Skeletal muscle satellite cell (primary cell): Measurements from ENCODE around the gene ASH1L.
A peak's percentile ranks its signal among the peaks of the same experiment; 100 is the strongest.

Experiments used
- H3K27me3 ChIP-seq: 2 replicates; pipeline ENCODE4 v1.7.0; 2013; ENCODE audit warnings: low read length; ENCODE audit not compliant: control insufficient read depth, insufficient read depth
- H3K36me3 ChIP-seq: 2 replicates; pipeline ENCODE4 v1.7.0; 2013; ENCODE audit warnings: mild to moderate bottlenecking, control low read depth, low read length; ENCODE audit not compliant: insufficient read depth
- H3K4me1 ChIP-seq: 2 replicates; pipeline ENCODE4 v1.7.0; 2013; ENCODE audit warnings: low read length; ENCODE audit not compliant: control insufficient read depth, insufficient read depth
- H3K4me2 ChIP-seq: 2 replicates; pipeline ENCODE4 v1.7.0; 2013; ENCODE audit warnings: mild to moderate bottlenecking, low read length
- H3K4me3 ChIP-seq: 2 replicates; pipeline ENCODE4 v1.7.0; 2013; ENCODE audit warnings: low read length
- H3K9ac ChIP-seq: 2 replicates; pipeline ENCODE4 v1.7.0; 2013; ENCODE audit warnings: mild to moderate bottlenecking, low read depth, low read length, moderate library complexity
- H3K9me3 ChIP-seq: replicated peaks from 2 replicates; pipeline ENCODE4 v1.7.0; 2013; ENCODE audit warnings: mild to moderate bottlenecking, control low read depth, low read length

ASH1L gene

DNA sequence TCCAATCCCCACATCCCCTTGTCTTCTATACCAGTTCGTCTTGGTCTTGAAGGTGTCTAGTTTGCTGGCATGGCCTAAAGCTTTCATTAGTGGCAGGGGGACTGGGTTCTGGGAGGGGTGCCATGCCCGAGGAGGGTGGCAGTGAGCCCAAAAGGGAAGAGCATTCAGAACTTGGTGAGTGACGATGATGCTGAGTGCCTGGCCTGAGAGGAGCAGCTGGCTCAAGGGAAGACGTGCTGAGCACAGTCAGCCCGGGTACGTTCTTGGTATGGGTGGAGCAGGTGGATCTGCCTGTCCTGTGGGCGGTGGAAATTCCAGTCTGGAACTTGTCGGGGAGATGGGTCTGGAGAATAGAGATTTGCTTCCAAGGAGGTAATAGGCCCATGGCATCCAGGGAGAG lies 249.3 kb downstream of the ASH1L start:
- no peak overlapping the region for H3K4me2 ChIP-seq
- no peak overlapping the region for H3K4me3 ChIP-seq
- H3K9ac ChIP-seq = no peak overlapping the region
- H3K9me3 ChIP-seq = no peaks in the 10 kb centered on the region
- peaks cover 39% of the 10 kb centered on the region for H3K36me3 ChIP-seq
- no peaks in the 10 kb centered on the region for H3K27me3 ChIP-seq
- H3K4me1 ChIP-seq = peaks cover 13% of the 10 kb centered on the region

DNA sequence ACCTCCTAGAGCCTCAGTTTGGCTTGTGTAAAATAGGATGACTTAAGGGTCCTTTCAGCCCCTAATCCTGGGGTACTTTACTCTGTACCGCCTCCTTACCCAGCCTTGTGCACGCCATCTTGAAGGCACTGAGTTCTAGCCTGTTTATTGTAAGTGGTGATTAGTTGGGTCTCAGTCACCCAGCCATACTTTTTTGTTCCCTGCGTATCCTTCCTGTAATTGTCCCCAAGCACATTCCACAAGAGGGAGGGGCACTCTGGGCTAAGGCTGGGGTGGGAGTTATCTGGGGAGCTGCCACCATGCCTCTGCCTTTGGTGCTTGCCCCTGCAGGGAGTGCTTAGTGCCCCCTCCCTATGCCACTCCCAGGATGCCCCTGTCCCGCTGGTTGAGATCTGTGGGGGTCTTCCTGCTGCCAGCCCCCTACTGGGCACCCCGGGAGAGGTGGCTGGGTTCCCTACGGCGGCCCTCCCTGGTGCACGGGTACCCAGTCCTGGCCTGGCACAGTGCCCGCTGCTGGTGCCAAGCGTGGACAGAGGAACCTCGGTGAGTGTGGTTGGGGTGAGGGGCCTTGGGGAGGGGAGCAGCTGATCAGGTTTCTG lies 253.1 kb downstream of the ASH1L start:
- Histone ChIP-seq H3K9me3 (no peaks in the 10 kb centered on the region), H3K36me3 (peaks cover 24% of the 10 kb centered on the region), H3K4me3 (peak overlapping the region; percentile 92), H3K4me1 (peaks cover 17% of the 10 kb centered on the region), H3K27me3 (no peaks in the 10 kb centered on the region), H3K4me2 (peak overlapping the region; percentile 88), H3K9ac (peak overlapping the region; percentile 94)

DNA sequence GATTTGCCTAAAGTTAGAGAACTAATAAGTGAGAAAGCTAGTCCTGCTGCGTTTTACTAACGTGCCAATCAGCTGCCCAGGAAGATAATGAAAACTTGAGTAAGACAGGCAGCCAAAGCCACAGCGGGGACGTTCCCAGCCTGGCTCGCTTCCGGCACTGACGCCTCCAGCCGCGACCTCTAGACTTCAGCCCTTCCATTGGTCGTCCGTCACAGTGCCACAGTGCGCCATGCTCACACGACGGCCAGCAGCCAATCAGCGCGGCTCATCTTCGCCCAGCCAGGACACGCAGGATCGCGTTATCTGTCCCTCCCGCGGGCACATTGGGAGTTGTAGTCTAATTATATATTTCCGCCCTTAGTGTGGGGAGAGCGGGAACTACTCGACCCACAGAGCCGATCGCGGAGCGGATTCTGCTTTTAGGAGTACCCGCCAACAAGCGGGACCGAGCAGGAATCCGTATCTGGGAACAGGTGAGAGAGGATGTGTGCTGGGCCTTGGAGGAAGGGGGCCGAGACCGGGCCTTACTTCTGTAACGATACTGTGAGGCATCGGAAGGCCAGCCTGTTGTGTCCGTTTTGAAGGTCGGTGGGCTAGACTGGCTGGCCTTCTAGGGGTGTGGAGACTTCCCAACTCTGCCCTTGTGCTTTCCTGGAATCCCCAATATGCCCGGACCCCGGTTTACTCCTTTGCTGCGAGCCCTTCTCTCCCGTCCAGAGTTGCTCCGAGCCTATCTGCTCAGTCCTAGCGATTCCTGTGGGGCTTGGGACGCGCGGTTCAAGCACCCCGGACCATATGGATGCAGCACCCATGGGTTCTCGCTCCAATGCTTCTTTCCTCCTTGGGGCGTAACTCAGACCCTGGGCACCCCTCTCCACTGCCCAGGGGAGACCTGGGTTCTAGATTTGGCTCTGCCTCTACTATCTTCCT lies 253.8 kb downstream of the ASH1L start, which contains the start of gene FDPS:
FDPS (plus strand) TSS at position 374 of the 930 bp plus-strand sequence. CDS start 924 bp downstream, outside the sequence.
- Histone ChIP-seq H3K4me1 (peaks cover 17% of the 10 kb centered on the region), H3K27me3 (no peaks in the 10 kb centered on the region), H3K9me3 (no peaks in the 10 kb centered on the region), H3K36me3 (peaks cover 22% of the 10 kb centered on the region), H3K4me2 (peak within 1 kb of the TSS; percentile 88), H3K9ac (peak within 1 kb of the TSS; percentile 94), H3K4me3 (peak within 1 kb of the TSS; percentile 92)

DNA sequence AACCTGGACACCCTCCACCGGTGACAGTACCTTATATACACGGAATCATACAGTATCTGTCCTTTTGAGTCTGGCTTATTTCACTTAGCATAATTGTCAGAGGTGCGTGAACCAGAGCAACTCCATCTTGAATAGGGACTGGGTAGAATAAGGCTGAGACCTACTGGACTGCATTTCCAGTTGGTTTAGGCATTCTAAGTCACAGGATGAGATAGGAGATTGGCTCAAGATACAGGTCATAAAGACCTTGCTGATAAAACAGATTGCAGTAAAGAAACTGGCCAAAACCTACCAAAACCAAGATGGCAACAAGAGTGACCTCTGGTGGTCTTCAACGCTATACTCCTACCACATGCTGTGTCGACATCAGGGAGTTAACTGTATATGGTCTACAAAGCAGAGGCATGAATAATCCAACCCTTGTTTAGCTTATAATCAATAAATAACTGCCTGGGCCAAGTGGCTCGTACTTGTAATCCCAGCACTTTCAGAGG lies 255.3 kb downstream of the ASH1L start:
- Histone ChIP-seq H3K36me3 (peaks cover 12% of the 10 kb centered on the region), H3K4me3 (no peak overlapping the region), H3K9me3 (no peaks in the 10 kb centered on the region), H3K4me2 (no peak overlapping the region), H3K4me1 (peaks cover 17% of the 10 kb centered on the region), H3K27me3 (no peaks in the 10 kb centered on the region), H3K9ac (no peak overlapping the region)

DNA sequence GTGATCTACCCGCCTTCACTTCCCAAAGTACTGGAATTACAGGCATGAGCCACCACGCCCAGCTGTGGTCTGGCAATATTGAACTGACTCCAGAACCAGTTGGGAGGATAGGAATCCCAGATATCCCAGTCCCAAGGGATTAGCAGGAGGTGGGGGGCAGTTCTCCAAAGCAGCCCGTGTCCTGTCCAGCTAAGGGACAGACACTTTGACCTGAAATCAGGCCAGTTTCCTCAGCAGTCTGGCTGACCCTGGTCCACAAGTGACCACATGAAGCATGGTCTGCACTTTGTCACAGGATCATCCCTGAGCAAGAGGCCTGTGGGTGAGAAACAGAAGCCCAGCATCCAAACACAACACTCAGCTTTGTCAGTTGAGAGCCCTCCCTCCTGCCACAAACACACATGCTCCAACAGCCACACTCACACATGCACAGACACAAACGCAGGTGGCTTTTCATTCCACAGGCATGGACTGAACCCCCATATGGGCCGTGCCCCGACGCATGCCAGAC lies 256.7 kb downstream of the ASH1L start:
- H3K4me2 ChIP-seq = no peak overlapping the region
- H3K27me3 ChIP-seq = no peaks in the 10 kb centered on the region
- no peaks in the 10 kb centered on the region for H3K9me3 ChIP-seq
- peaks cover 17% of the 10 kb centered on the region for H3K4me1 ChIP-seq
- no peak overlapping the region for H3K9ac ChIP-seq
- H3K4me3 ChIP-seq = no peak overlapping the region
- H3K36me3 ChIP-seq = peaks cover 7% of the 10 kb centered on the region

DNA sequence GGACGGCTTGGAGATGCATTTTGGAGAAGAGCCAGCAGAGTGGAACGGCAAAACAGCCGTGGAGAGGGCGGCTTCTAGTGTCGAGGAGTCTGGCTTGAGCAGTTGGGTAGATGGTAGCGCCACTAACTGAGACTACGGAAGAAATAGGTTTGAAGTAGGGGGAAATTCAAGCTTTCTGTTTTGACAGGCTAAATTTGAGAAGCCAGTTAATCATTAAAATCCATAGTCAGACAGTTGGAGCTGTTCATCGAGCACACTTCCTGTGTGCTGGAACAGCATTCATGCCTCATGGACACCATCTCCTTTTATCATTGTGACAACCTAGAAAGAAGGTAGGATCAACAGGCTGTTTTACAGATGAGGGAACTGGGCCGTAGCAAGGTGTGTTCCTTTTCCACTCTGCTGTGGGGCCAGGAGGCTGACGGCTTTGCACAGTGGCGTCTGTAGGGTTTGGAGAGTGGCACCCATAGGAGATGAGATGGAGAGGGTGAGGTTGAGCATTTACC lies 258.0 kb downstream of the ASH1L start:
- no peaks in the 10 kb centered on the region for H3K9me3 ChIP-seq

DNA sequence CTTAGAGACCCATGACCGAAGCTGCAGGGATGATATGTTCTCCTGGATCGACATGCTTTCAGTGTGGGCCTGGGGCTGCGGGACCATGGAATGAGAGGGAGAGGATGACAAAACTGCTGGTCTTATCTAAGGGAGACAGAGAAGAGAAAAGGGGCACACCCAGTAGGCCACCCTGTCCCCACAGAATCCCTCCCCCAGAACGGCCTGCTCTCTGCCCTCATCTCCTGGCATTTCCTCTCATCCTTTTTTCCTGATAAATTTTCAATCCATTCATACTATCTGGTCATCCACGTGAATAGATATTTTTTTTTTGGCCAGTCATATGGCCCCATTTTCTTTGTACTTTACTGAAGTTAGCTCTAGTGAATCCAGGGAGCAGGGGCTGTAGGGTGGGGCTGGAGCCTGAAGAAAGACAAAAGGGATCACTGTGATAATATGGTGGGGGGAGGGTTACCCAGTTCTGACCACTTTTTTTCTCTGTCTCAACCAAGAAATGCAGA lies 261.2 kb downstream of the ASH1L start, which contains the start of gene PKLR:
PKLR (minus strand) TSS at position 97 of the 500 bp plus-strand sequence; CDS start at position 54, 43 bp downstream.
- Histone ChIP-seq H3K4me1 (no peaks in the 10 kb centered on the region), H3K36me3 (no peaks in the 10 kb centered on the region), H3K9ac (no peak within 1 kb of the TSS), H3K4me2 (no peak within 1 kb of the TSS), H3K9me3 (no peaks in the 10 kb centered on the region), H3K27me3 (peaks cover 12% of the 10 kb centered on the region), H3K4me3 (no peak within 1 kb of the TSS)

More for the DNA sequence above, 258.0 kb downstream of the ASH1L start:
- H3K4me1 ChIP-seq = peaks cover 6% of the 10 kb centered on the region
- H3K4me2 ChIP-seq = no peak overlapping the region
- no peaks in the 10 kb centered on the region for H3K27me3 ChIP-seq
- no peak overlapping the region for H3K9ac ChIP-seq
- H3K36me3 ChIP-seq = no peaks in the 10 kb centered on the region
- no peak overlapping the region for H3K4me3 ChIP-seq

DNA sequence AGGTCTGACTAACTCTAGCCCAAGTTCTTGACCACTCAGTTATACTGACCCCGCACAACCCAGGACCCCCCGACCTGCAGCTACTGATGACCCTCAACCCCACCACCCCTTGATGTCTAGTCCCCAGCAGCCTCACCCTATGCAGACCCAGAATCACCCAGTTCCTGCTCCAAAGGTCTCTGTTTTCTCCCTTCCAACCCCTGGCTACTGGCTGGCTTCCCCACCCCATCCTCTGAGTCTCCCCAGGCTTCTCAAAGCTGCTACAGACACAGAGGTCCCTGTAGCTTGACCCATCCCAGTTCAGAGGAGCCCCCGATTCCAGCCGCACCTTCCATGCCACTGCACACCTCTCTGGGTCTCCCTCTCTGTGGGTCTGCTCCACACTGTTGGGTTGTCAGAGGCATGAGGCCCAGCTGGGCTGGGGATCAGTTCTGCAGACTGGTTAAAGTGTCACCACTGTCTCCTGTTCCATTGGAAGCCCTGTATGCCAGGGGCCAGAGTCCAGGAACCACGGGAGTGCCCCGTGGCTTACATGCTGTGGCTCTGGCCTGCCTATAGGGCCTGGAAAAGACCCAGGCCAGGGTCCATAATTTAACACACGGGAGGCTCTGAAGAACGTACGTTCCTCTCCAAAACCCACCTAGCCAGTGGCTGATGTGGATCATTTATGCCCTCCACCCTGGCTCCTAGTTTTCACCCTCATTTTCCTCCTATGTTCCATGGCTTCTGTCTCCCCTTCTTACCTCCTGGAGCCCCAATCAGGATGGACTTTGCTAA lies 261.9 kb downstream of the ASH1L start:
- Histone ChIP-seq H3K36me3 (no peaks in the 10 kb centered on the region), H3K27me3 (peaks cover 16% of the 10 kb centered on the region), H3K4me1 (peaks cover under 1% of the 10 kb centered on the region), H3K9me3 (no peaks in the 10 kb centered on the region), H3K9ac (no peak overlapping the region), H3K4me3 (no peak overlapping the region), H3K4me2 (no peak overlapping the region)

DNA sequence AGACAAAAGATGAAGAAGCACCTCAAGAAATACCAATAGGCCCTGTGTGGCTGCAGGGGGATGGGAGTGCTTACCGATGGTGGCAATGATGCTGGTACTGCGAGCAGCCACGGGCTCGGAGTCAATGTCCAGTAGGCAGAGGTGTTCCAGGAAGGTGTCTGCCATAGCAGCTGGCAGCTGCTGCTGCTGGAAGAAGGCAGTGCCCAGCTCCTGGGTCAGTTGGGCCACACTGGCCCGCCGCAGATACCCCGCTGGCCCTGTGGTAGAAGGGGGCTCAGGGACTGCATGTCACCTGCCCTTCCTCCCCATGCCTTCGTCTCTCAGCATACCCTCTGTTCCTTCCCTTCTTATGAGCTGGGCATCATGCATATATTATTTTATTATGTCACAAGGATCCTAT lies 262.6 kb downstream of the ASH1L start:
- no peak overlapping the region for H3K4me2 ChIP-seq
- H3K9me3 ChIP-seq = no peaks in the 10 kb centered on the region
- no peak overlapping the region for H3K9ac ChIP-seq
- H3K27me3 ChIP-seq = peaks cover 23% of the 10 kb centered on the region
- no peak overlapping the region for H3K4me3 ChIP-seq
- peaks cover 7% of the 10 kb centered on the region for H3K4me1 ChIP-seq
- no peaks in the 10 kb centered on the region for H3K36me3 ChIP-seq

DNA sequence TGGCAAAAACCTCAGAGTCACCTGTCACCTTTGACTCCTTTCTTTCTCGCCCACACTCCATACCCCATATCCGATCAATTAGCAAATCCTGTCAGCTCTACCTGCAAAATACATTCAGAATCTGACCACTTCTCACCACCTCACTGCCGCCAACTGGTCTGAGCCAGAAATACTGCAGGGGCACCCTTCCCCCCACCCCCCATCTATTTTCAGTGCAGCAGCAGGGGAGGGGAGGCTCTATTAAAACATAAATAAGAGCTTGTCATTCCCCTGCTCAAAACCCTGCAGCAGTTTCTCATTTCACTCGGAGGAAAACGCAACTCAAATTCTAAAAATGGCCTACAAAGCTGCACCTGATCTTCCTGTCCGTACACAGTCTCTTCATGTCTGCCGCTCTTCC lies 265.2 kb downstream of the ASH1L start:
- no peaks in the 10 kb centered on the region for H3K9me3 ChIP-seq
- no peaks in the 10 kb centered on the region for H3K36me3 ChIP-seq
- H3K4me2 ChIP-seq = no peak overlapping the region

More for the DNA sequence above, 265.2 kb downstream of the ASH1L start:
- Histone ChIP-seq H3K9ac (no peak overlapping the region), H3K4me1 (peaks cover 10% of the 10 kb centered on the region), H3K27me3 (peaks cover 46% of the 10 kb centered on the region), H3K4me3 (no peak overlapping the region)
